ENCODE results near the gene PEX12.

DNA sequence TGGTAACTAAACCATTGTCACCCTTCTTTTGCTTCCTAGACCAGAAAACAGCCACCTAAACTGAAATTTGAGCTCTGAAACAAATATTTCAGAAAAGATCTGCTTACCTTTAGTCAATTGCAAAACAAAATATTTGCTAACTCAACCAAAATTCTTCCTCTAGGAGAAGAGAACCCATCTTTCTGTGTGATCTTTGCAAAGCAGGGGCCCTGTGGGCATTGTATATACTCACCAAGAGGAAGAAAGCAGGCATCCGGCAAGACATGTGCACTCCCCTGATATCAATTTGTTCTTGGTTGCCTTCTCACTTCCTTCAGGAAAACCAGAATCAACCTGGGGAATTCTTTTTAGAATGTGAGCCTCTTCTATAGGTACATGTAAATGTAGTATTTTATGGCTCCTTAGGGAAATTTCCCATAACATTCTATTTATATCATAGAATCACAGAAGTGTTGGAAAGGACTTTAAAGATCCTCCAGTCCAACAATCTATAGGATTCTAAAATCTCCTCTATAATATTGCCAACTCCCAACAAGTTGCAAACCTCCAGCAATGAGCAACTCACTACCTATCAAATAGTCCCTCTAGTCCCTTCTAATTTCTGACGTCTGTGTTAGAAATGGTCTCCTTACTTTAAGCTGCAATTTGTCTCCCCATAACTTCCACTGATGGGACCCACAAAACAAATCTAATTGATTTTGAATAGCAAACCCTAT lies 18.7 kb downstream of the PEX12 start:
- TF ChIP-seq POLR2A (IDR thresholded peaks at IDR 0.05) (no peak), EP300 (IDR thresholded peaks at IDR 0.05) (no peak)
- TF ChIP-seq, protein P1, sequence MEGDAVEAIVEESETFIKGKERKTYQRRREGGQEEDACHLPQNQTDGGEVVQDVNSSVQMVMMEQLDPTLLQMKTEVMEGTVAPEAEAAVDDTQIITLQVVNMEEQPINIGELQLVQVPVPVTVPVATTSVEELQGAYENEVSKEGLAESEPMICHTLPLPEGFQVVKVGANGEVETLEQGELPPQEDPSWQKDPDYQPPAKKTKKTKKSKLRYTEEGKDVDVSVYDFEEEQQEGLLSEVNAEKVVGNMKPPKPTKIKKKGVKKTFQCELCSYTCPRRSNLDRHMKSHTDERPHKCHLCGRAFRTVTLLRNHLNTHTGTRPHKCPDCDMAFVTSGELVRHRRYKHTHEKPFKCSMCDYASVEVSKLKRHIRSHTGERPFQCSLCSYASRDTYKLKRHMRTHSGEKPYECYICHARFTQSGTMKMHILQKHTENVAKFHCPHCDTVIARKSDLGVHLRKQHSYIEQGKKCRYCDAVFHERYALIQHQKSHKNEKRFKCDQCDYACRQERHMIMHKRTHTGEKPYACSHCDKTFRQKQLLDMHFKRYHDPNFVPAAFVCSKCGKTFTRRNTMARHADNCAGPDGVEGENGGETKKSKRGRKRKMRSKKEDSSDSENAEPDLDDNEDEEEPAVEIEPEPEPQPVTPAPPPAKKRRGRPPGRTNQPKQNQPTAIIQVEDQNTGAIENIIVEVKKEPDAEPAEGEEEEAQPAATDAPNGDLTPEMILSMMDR (IDR thresholded peaks at IDR 0.05) = no peak
